Suprapubic skin (tissue), 3 donors: ENCODE measurements around the gene DOK6.

ENCODE experiments used
- CTCF ChIP-seq, 2 donors: fragments of 200-600 bp in 1 of 2; fragments of 450-650 bp in 1 of 2; sonication (generic) in 1 of 2; IDR thresholded peaks; one replicate each; pipeline ENCODE4 v1.5.1; 2016 to 2019; ENCODE audit warnings: antibody characterized with exemption in 2 of 2, mild to moderate bottlenecking in 1 of 2, moderate library complexity in 1 of 2
- EP300 ChIP-seq: sonication (generic); formaldehyde crosslinking; IDR thresholded peaks from one replicate; pipeline ENCODE4 v1.6.1; 2017; ENCODE audit warnings: antibody characterized with exemption
- POLR2A ChIP-seq, 2 donors: fragments of 450-650 bp; IDR thresholded peaks; one replicate each; pipeline ENCODE4 v1.6.1; 2017; ENCODE audit warnings: antibody characterized with exemption in 2 of 2, mild to moderate bottlenecking in 2 of 2, moderate library complexity in 2 of 2

GRCh38 chr18:69617408-69617807 lies 216.7 kb downstream of the DOK6 start:
- TF ChIP-seq POLR2A (IDR thresholded peaks at IDR 0.05) (no peak), CTCF (IDR thresholded peaks at IDR 0.05) (no peak), EP300 (no peak)
